K562 (cell line): ENCODE measurements around the gene AMBRA1. TPM values are rescaled to one million over a fixed set of nuclear protein-coding genes. Genes with fewer than 3 reads are reported as not detected.

Source experiments
- CBX5 ChIP-seq: IDR thresholded peaks from 2 replicates; pipeline ENCODE4 v1.6.1; 2014; ENCODE audit warnings: low read depth, borderline replicate concordance
- CCAR2 ChIP-seq: fragments of 200-400 bp; formaldehyde crosslinking; IDR thresholded peaks from 2 replicates; pipeline ENCODE4 v1.6.1; 2017; ENCODE audit warnings: mild to moderate bottlenecking, low read depth, low read length
- CREB1 ChIP-seq, 2 experiments: sonication (generic) in 1 of 2; formaldehyde crosslinking in 1 of 2; IDR thresholded peaks; 2 replicates each; pipeline versions ENCODE4 v1.6.1 to v1.8.0; 2012 to 2022; ENCODE audit warnings: inconsistent platforms in 1 of 2, mild to moderate bottlenecking in 1 of 2, missing genetic modification reagents in 1 of 2, moderate library complexity in 1 of 2
- IRF2 ChIP-seq: sonication (generic); formaldehyde crosslinking; IDR thresholded peaks from 2 replicates; pipeline ENCODE4 v1.8.1; 2022; ENCODE audit warnings: mild to moderate bottlenecking, missing genetic modification reagents
- KDM4B ChIP-seq, 2 experiments: fragments of 450-650 bp in 1 of 2; sonication (generic) in 1 of 2; IDR thresholded peaks; 2 replicates each; pipeline ENCODE4 v1.6.1; 2016 to 2017; ENCODE audit warnings: borderline replicate concordance in 2 of 2, antibody characterized with exemption in 1 of 2, low read depth in 1 of 2, mild to moderate bottlenecking in 1 of 2
- KDM5B ChIP-seq: fragments of 200-600 bp; sonication (generic); IDR thresholded peaks from 2 replicates; pipeline ENCODE4 v1.6.1; 2012; ENCODE audit warnings: low read depth, mild to moderate bottlenecking, moderate library complexity, low read length, control low read depth, inconsistent platforms; ENCODE audit not compliant: insufficient replicate concordance
- NFIX ChIP-seq: fragments of 250-450 bp; sonication (Bioruptor Pico); IDR thresholded peaks from 2 replicates; pipeline ENCODE4 v1.4.0; 2020; ENCODE audit warnings: low read depth, mild to moderate bottlenecking, moderate library complexity
- PTRF ChIP-seq: fragments of 450-650 bp; IDR thresholded peaks from 2 replicates; pipeline ENCODE4 v1.6.1; 2016; ENCODE audit warnings: mild to moderate bottlenecking, missing genetic modification characterization, missing compliant biosample characterization
- SP1 ChIP-seq: sonication (generic); formaldehyde crosslinking; IDR thresholded peaks from 2 replicates; pipeline ENCODE4 v1.8.1; 2022; ENCODE audit warnings: mild to moderate bottlenecking, missing genetic modification reagents
- SRSF9 ChIP-seq: fragments of 200-400 bp; formaldehyde crosslinking; IDR thresholded peaks from 2 replicates; pipeline ENCODE4 v1.6.1; 2017; ENCODE audit warnings: low read depth, low read length, borderline replicate concordance
- TEAD2 ChIP-seq: fragments of 450-650 bp; IDR thresholded peaks from 2 replicates; pipeline ENCODE4 v1.6.1; 2016; ENCODE audit warnings: missing genetic modification characterization, control low read depth, missing compliant biosample characterization
- ZBTB1 ChIP-seq: sonication (generic); formaldehyde crosslinking; IDR thresholded peaks from 2 replicates; pipeline ENCODE4 v1.8.1; 2023; ENCODE audit warnings: missing genetic modification reagents, low read depth, mild to moderate bottlenecking, borderline replicate concordance
- ZBTB17 ChIP-seq: fragments of 450-650 bp; formaldehyde crosslinking; IDR thresholded peaks from 2 replicates; pipeline ENCODE4 v1.4.0; 2020; ENCODE audit warnings: mild to moderate bottlenecking
- polyA plus RNA-seq, 8 experiments: library from polyadenylated mRNA; depleted of rRNA in 4 of 8; stranded (reverse) in 5 of 8; unstranded in 3 of 8; fragments of >200 nt; fragmentation: Nextera tagmentation in 2 of 8; fragmentation: Illumina TruSeq in 1 of 8; extraction: Ambion mirVana in 2 of 8; extraction: Trizol in 1 of 8; gene quantifications; 2 replicates each; pipeline versions ENCODE4 v1.2.1 to v1.2.3, GENCODE V29; 2011 to 2014; ENCODE audit warnings: inconsistent platforms in 1 of 8, missing spikeins in 1 of 8
- total RNA-seq, 7 experiments: library from RNA; depleted of rRNA in 6 of 7; stranded (reverse); fragments of >200 nt in 6 of 7; fragmentation: Illumina TruSeq in 2 of 7; extraction: Trizol in 2 of 7; gene quantifications; 2 replicates each; pipeline versions ENCODE4 v1.2.1 to v1.2.3, GENCODE V29; 2011 to 2021; ENCODE audit warnings: low replicate concordance in 1 of 7
- TF ChIP-seq, protein P1 (sequence below): fragments of 250-450 bp; sonication (Bioruptor Pico); IDR thresholded peaks from 2 replicates; pipeline ENCODE4 v1.5.0; 2021; ENCODE audit warnings: mild to moderate bottlenecking, borderline replicate concordance
- TF ChIP-seq, protein P2 (sequence below): fragments of 450-650 bp; IDR thresholded peaks from 2 replicates; pipeline ENCODE4 v1.6.1; 2016
- TF ChIP-seq, protein P3 (sequence below): fragments of 450-650 bp; conservative IDR thresholded peaks from 2 replicates; pipeline ENCODE4 v1.6.1; 2016; ENCODE audit warnings: missing genetic modification characterization, low read depth, mild to moderate bottlenecking, control low read depth, missing compliant biosample characterization
- TF ChIP-seq, protein P4 (sequence below): fragments of 200-400 bp; formaldehyde crosslinking; IDR thresholded peaks from 2 replicates; pipeline ENCODE4 v1.6.1; 2017; ENCODE audit warnings: mild to moderate bottlenecking, low read depth, low read length, moderate library complexity
- TF ChIP-seq, protein P5 (sequence below): fragments of 450-650 bp; formaldehyde crosslinking; IDR thresholded peaks from 2 replicates; pipeline ENCODE4 v1.4.0; 2020; ENCODE audit warnings: mild to moderate bottlenecking, moderate library complexity

AMBRA1 gene
- total and polyA plus RNA-seq, 9 of the 15 experiments (the other 6 are each of a cell fraction or from before 2014, with no cell fraction given) = 0.15 to 24.5 (median 13.0) TPM

DNA sequence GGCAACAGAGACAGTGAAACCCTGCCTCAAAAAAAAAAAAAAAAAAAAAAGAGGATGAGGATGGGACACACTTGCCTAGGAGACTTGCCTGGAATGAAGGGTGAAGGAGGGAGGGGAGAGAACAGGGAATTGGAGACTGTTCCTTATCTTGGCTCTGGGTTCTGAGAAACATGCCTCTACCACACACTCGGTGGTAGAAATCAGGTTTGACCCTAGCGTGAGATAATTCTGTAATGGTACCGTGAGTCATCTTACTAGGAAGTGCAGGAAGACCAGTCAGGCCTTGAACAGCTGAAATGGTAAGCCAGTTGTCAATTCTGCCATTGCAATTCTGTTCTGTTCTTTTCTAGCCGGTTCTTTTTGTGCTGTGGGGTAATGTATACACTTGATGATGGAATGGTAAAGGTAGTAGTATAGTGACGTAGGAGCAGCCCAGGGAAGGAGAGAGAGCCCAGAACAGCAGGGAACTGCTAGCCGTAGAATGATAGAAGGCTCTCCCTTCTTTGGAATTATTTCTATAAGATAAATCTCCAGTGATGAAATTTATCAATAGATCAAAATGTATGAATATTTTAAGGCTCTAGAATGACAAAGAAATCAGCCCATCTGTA is 3.9 kb upstream of the AMBRA1 start (continued):
- TF ChIP-seq TEAD2 (tag) (no peak), NFIX (CRISPR knock-in tag) (no peak), CCAR2 (no peak), PTRF (tag) (no peak), ZBTB1 (no peak), CBX5 (no peak), KDM5B (no peak), SRSF9 (no peak), KDM4B (IDR thresholded peaks at IDR 0.05; ENCODE audit: borderline replicate concordance in 2 of 2, low read depth in 1 of 2) (no peak), ZBTB17 (CRISPR knock-in tag) (no peak; the same call in 1 of the 2 replicates), IRF2 (no peak), CREB1 (IDR thresholded peaks at IDR 0.05) (peak; percentile 19; the same call in 1 of the 2 replicates), CREB1 (CRISPR knock-in tag; IDR thresholded peaks at IDR 0.05) (no peak), SP1 (CRISPR knock-in tag) (0 out of 2 replicates have a peak, but pooled peaks have one; percentile 30)
- TF ChIP-seq, protein P1, sequence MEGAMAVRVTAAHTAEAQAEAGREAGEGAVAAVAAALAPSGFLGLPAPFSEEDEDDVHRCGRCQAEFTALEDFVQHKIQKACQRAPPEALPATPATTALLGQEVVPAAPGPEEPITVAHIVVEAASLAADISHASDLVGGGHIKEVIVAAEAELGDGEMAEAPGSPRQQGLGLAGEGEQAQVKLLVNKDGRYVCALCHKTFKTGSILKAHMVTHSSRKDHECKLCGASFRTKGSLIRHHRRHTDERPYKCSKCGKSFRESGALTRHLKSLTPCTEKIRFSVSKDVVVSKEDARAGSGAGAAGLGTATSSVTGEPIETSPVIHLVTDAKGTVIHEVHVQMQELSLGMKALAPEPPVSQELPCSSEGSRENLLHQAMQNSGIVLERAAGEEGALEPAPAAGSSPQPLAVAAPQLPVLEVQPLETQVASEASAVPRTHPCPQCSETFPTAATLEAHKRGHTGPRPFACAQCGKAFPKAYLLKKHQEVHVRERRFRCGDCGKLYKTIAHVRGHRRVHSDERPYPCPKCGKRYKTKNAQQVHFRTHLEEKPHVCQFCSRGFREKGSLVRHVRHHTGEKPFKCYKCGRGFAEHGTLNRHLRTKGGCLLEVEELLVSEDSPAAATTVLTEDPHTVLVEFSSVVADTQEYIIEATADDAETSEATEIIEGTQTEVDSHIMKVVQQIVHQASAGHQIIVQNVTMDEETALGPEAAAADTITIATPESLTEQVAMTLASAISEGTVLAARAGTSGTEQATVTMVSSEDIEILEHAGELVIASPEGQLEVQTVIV (CRISPR knock-in tag) = no peak
- TF ChIP-seq, protein P2, sequence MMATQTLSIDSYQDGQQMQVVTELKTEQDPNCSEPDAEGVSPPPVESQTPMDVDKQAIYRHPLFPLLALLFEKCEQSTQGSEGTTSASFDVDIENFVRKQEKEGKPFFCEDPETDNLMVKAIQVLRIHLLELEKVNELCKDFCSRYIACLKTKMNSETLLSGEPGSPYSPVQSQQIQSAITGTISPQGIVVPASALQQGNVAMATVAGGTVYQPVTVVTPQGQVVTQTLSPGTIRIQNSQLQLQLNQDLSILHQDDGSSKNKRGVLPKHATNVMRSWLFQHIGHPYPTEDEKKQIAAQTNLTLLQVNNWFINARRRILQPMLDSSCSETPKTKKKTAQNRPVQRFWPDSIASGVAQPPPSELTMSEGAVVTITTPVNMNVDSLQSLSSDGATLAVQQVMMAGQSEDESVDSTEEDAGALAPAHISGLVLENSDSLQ = no peak
- TF ChIP-seq, protein P3, sequence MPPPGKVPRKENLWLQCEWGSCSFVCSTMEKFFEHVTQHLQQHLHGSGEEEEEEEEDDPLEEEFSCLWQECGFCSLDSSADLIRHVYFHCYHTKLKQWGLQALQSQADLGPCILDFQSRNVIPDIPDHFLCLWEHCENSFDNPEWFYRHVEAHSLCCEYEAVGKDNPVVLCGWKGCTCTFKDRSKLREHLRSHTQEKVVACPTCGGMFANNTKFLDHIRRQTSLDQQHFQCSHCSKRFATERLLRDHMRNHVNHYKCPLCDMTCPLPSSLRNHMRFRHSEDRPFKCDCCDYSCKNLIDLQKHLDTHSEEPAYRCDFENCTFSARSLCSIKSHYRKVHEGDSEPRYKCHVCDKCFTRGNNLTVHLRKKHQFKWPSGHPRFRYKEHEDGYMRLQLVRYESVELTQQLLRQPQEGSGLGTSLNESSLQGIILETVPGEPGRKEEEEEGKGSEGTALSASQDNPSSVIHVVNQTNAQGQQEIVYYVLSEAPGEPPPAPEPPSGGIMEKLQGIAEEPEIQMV = no peak
- TF ChIP-seq, protein P4, sequence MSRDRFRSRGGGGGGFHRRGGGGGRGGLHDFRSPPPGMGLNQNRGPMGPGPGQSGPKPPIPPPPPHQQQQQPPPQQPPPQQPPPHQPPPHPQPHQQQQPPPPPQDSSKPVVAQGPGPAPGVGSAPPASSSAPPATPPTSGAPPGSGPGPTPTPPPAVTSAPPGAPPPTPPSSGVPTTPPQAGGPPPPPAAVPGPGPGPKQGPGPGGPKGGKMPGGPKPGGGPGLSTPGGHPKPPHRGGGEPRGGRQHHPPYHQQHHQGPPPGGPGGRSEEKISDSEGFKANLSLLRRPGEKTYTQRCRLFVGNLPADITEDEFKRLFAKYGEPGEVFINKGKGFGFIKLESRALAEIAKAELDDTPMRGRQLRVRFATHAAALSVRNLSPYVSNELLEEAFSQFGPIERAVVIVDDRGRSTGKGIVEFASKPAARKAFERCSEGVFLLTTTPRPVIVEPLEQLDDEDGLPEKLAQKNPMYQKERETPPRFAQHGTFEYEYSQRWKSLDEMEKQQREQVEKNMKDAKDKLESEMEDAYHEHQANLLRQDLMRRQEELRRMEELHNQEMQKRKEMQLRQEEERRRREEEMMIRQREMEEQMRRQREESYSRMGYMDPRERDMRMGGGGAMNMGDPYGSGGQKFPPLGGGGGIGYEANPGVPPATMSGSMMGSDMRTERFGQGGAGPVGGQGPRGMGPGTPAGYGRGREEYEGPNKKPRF = no peak
- TF ChIP-seq, protein P5, sequence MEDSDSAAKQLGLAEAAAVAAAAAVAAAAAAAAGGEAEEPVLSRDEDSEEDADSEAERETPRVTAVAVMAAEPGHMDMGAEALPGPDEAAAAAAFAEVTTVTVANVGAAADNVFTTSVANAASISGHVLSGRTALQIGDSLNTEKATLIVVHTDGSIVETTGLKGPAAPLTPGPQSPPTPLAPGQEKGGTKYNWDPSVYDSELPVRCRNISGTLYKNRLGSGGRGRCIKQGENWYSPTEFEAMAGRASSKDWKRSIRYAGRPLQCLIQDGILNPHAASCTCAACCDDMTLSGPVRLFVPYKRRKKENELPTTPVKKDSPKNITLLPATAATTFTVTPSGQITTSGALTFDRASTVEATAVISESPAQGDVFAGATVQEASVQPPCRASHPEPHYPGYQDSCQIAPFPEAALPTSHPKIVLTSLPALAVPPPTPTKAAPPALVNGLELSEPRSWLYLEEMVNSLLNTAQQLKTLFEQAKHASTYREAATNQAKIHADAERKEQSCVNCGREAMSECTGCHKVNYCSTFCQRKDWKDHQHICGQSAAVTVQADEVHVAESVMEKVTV = no peak
